RWPE1 (cell line): Measurements from ENCODE around the gene RAC2.
A peak's percentile ranks its signal among the peaks of the same experiment; 100 is the strongest.

ENCODE experiments used
- CTCF ChIA-PET: fragments of 350-600 bp; sonication (Branson Sonifier 250); formaldehyde crosslinking; extraction: SDS; loops from one replicate; lab custom pipeline; 2021; lab: Yijun Ruan, JAX
- POLR2A ChIA-PET: fragments of 400-600 bp; formaldehyde crosslinking; extraction: SDS; loops from one replicate; lab custom pipeline; 2020; ENCODE audit warnings: antibody characterized with exemption; ENCODE audit not compliant: low non-redundant PET; lab: Yijun Ruan, JAX
- DNase-seq: peaks from one replicate; pipeline ENCODE4 v3.0.0; 2012; ENCODE audit warnings: low spot score
- H3K27ac ChIP-seq: fragments of 450-650 bp; 2 replicates; pipeline ENCODE4 v1.5.1; 2017
- CTCF ChIP-seq: fragments of 450-650 bp; conservative IDR thresholded peaks from 2 replicates; pipeline ENCODE4 v1.5.1; 2017; ENCODE audit warnings: low read depth, mild to moderate bottlenecking

The RAC2 gene

GRCh38 chr22:37229805-37230672 is 14.0 kb downstream of the RAC2 start:
- ChIA-PET POLR2A (no interaction called here), CTCF (interaction anchor here (0.6 to 1.0 kb wide), 2 partner anchors 43 to 228 kb away, joined by 4 to 5 read pairs; no protein-coding TSS in a partner anchor)
- DNase-seq, result no peak
- TF ChIP-seq CTCF, result no peak
- H3K27ac ChIP-seq, result peak overlapping the region; percentile 80

DNA sequence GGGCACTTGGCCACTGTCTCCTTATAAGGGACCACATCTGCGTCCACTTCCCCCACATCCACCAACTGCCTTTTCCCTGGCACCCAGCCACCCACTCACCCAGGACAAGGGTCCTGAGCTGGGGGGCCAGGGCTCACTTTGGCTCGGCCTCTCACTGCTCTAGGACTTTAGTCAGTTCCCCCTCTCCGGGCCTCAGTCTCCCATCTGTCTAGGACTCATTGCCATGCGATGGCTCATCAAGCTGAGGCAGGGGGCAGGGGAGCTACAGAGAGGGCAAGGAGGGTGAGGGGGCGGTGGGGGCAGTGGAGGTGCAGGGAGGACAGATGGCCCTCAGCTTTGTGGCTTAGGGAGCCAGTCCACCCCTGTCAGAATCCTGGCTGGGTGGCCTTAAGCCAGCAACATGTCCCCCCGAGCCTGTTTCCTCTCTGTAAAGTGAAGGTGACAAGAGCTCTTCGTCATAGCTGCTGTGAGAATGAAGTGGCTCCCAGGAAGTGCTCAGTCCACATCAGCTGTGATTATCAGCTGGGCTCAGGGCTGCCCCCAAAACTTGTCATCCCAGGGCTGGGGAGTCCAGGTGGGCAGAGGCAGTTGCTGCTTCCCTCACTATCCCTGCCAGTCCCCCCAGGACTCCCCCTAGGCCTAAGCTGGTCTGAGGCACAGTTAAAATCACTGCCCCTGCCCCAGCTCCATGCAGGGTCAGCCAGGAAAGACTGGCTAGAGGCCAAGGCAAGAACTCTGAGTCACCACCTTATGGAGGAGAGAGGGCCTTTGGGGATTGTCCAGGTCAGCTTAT is 14.9 kb downstream of the RAC2 start:
- POLR2A ChIA-PET, result interaction anchor here (0.6 kb wide), 1 partner anchor 15 kb away, joined by 5 read pairs; the partner anchor contains the start of gene RAC2
- TF ChIP-seq CTCF, result no peak
- peak overlapping the region; percentile 80 for H3K27ac ChIP-seq
- DNase-seq, result peak; percentile 62
- CTCF ChIA-PET, result interaction anchor here (0.6 to 1.0 kb wide), 3 partner anchors 44 to 228 kb away, joined by 3 to 5 read pairs (median 4); no protein-coding TSS in a partner anchor

DNA sequence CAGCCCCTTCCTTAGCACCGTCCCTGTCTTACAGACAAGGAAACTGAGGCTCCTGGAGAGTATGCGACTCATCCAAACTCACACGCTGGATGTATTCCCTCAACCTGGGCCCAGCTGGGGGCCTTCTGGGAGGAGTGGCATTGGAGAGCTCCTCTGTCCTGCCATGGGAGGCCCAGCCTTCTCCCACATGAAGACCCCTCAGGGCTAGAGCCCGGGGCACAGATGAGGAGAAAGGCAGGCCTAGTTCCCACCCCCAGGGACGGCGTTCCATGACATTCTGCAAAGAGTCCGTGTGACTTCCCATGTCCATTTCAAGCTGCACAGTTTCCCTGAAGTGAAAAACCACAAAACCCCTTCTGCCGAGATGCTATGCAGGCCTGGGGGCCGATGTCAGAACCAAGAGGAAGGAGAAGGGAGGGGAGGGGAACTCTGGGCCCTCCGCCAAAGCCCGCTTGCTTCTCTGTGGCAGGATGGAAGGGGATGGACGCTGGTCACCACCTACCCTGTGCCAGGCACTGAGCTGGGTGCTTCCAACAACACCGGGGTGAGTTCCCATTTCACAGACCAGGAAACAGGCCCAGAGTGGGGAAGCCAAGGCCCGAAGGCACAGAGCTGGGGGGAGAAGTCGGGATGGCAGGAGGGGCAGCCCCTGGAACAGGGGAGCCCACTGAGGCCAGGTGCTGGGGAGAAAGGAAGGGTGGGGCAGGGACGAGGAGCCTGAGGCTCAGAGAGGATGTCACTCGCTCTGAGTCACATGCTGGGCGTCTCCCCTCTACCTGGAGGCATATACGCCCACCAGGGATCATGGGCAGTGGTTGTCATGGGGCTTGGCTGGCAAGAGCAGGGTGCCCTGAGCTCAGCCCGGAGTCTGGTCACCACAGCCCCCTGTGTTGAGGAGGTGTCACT is 15.7 kb downstream of the RAC2 start:
- no peak for DNase-seq
- no peak for TF ChIP-seq CTCF
- ChIA-PET POLR2A (interaction anchor here (0.6 kb wide), 1 partner anchor 16 kb away, joined by 5 read pairs; the partner anchor contains the start of gene RAC2), CTCF (interaction anchor here (0.6 kb wide), 1 partner anchor 139 kb away, joined by 3 read pairs; no protein-coding TSS in a partner anchor)
- peak overlapping the region; percentile 80 for H3K27ac ChIP-seq

- peak overlapping the region; percentile 38 for H3K27ac ChIP-seq
- ChIA-PET CTCF (interaction anchor here (1.0 to 1.7 kb wide), 2 partner anchors 33 to 56 kb away, joined by 3 to 4 read pairs; no protein-coding TSS in a partner anchor), POLR2A (no interaction called here)
These were observed 17.6 kb downstream of the RAC2 start for GRCh38 chr22:37226514-37226913.

DNA sequence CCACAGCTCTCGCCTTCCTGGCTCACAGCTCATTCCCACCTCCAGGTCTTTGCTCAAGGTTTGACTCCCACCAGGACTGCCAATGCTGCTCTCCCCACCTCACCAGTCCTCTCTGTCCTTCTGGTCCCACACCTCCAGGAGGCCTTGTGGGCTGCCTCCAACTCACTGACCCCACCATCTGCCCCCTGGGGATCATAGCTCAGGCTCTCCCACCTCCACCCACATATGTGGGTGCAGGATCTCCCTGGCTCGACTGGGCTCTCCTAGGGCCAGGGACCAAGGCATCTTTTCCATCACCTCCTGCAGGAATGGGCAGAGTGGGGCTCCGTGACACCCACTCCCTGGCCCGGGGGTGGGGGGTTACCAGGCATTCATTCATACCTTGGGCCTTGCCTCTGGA is 18.0 kb downstream of the RAC2 start:
- POLR2A ChIA-PET, result no interaction called here
- H3K27ac ChIP-seq, result peak overlapping the region; percentile 38
- CTCF ChIA-PET, result interaction anchor here (1.0 to 1.7 kb wide), 2 partner anchors 33 to 56 kb away, joined by 3 to 4 read pairs; no protein-coding TSS in a partner anchor
- TF ChIP-seq CTCF, result no peak
- no peak for DNase-seq

More at GRCh38 chr22:37226514-37226913, 17.6 kb downstream of the RAC2 start:
- no peak for DNase-seq
- no peak for TF ChIP-seq CTCF
